Measurements from ENCODE around the gene EFCAB6.

EFCAB6 gene

DNA sequence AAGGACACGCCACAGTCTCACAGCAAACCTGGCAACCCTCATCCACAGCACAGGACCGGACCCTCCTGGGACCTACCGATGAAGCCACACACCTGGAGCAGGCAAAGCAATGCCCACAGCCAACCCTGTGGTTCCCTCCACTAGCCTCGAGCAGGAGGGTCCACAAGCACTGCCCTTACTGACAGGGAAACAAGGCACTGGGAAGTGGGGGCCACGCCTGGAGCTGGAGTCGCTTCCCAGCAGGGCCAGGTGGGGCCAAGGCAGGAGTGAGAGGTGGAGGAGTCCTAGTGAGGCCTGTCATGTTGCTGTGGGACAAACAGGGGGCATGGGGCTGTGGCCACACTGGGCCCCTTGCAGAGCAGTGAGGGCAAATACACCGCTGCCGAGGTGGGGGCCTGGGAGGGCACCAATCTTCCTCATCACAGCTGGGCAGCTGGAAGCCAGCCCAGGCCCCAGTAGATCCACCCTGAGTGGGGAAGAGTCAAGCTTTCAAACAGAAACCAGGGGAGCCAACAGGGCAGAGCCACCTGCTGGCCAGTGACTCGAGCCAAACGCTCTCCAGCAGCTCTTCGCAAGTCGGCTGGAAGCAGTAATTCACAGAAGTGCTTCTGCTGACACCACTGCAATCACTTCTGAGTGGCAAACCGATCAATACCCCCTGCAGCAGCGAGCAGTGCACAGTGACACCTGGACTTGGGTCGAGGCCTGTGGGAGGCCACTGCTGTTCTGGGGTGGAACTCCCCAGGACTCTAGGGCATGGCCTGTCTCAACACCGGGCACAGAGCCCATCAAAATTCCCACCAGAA lies 36.5 kb upstream of the EFCAB6 start:
- in situ Hi-C loops (cut with HindIII; ENCODE audit: low sequenced_read_pairs) = no loop called here

DNA sequence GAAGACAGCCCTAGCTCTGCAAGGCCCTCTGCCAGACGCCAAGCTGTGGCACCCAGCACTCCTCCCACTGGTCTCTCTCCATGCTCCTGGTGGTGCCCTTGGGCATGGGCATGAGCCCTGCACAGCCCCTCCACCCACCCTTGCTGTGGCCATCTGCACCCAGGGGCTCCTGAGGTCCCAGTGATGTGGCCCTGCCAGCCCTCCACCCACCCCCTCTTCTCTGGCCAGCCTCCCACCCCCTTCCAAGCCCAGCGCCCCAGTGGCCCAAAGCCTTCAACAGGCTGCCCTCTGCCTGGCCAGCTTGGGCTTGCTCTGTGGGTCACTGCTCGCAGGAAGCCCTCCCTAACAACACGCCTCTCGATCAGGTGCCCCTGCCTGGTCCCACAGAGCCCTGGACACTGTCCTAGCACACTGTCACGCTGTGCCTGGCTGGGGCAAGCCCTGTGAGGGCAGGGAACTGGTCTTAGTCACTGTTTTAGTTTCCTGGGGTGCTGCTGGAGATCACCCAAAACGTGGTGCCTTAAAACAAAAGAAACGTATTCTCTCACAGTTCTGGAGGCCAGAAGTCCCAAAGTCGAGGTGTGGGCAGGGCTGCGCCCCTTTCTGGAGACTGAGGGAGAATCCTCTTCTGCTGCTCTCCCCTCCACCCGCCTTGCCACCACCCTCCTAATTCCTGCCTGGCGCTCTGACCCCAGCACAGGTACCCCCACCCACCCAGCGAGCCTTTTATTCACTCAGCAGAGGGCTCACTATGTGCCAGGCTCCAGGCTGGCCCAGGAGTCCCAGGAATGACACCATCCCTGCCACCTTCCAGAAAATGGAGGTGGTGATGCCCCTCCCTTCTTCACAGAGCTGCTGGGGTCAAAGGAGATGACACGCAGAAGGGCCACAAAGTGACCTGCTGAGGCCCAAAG lies 35.5 kb upstream of the EFCAB6 start:
- in situ Hi-C loops (cut with HindIII; ENCODE audit: low sequenced_read_pairs) = no loop called here

DNA sequence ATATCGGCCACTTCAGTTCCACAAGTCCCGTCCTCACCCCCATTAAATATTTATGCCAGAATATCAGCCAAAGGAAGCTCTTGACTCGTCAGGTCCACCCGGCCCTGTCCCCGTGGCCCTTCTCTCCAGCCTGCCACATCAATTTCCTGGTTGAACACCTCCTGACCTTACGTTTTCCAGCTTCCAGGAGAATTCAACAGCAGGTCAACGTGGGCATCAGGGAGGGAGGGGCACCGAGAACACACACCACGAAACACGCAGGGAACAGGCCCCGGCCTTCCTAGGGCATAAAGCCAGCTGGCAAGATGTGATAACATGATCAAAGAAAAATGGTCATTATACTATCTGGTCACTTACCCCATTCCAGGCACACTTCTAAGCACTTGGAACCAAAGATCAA lies 34.9 kb upstream of the EFCAB6 start:
- in situ Hi-C loops (cut with HindIII; ENCODE audit: low sequenced_read_pairs) = no loop called here

DNA sequence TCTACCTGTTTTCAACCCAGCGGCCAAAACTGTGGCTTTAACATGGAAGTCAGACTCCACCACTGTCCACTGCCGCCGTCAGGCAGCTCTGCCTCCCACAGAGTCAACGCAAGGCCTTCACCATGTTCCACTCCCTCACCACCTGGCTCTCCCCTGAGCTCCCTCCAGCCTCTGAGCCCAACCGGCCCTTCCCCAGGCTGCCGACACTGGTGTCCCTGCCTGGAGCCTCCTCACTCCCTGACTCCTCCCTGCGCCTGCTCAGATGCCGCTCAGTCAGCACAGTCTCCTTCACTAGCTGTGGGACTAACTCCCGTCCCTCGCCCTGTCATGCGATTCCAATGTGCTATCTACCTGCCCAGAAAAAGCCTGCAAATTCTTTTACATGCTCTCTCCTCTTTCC lies 33.9 kb upstream of the EFCAB6 start:
- in situ Hi-C loops (cut with HindIII; ENCODE audit: low sequenced_read_pairs) = no loop called here

DNA sequence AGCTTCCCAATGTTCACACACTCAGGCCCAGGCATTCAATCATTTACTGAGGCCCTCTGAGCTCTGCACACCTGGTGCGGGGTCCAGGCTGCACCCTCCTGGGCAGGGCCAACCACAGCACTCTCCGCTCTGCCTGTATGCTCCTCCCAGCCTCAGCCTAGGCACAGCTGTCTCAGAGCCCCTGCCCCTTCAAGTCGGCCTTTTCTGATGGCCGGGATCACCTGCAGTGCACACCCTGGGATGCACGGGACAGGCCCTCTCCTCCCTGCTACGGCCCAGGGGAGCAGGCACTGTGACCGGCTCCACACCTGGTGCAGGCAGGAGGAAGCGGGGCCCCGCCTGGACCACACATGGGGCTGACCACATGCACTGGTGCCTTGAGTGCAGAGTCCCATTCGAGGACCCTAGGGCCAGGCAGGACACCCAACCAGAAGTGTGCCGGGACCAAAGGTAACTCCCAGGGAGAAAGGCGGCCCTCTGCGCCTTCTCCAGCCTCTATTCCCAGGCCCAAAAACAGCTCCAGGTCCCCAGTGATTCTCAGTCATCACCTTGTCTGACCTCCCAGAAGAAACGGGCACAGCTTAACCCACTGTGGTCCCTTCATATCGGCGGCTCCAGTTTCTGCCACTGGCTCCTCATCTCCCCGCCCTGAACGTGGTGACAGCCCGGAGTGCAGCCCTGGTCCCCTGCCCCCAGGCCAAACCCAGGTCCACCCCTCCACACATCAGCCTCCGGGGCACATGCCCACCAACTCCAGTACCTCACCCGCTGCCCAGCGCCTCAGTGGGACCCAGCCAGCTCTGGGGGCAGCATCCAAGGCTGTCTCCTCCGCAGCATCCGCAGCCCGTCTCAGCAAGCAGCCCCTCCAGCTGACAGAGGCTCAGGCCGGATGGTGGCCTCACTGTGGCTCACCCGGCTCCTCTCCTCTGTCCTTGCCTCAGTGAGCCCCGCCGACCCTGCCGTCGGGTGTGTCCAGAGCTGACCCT lies 32.7 kb upstream of the EFCAB6 start:
- in situ Hi-C loops (cut with HindIII; ENCODE audit: low sequenced_read_pairs) = no loop called here

DNA sequence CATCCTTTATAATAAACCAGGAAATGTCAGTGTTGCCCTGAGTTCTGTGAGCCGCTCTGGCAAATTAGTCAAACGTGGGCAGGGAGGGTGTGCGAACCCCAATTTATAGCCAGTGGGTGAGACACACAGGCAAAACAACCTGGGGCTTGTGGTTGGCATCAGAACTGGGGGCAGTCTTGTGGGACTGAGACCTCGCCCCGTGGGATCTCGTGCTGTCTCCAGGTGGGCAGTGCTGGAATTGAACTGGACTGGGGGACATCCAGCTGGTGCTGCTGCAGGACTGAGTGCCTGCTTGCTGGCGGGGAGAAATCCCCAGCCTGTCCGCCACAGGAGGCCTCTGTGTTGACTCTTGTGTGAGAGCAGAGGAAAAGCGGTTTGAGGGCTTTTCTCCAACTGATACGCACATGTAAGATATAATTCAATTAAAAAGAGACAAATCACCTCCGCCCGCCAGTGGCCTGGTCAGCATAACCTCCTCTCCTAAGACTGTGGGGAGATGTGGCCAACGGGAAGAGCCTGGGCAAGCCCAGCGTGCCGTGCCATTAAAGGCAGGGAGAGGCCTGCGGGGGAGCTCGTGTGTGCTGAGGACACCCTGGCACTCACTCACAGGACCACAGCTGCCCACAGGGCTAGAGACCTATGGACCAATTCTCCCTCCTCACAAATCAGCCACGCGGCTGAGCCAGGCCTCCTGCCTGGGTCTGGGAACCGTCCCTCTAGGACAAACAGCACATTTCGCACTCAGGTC lies 31.9 kb upstream of the EFCAB6 start:
- in situ Hi-C loops (cut with HindIII; ENCODE audit: low sequenced_read_pairs) = no loop called here

DNA sequence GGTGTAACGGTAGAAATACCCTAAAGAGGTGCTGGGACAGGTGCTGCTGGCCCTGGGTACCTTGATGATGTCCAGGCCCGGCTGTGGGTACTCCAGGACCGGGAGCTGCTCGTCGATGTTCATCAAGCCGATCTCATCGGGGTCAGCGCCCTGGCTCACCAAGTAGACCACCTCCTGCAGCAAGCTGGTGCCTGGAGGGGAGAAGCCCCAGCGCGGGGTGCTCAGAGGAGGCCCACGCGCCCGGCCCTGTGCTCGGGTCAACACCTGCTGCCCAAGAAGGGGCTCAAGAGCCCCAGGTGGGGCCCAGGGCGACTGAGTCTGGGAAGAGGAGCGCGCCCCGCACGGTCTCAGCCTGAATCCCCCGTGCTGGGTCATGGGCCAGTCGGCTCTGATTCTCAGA lies 29.6 kb upstream of the EFCAB6 start:
- in situ Hi-C loops (cut with HindIII; ENCODE audit: low sequenced_read_pairs) = no loop called here

DNA sequence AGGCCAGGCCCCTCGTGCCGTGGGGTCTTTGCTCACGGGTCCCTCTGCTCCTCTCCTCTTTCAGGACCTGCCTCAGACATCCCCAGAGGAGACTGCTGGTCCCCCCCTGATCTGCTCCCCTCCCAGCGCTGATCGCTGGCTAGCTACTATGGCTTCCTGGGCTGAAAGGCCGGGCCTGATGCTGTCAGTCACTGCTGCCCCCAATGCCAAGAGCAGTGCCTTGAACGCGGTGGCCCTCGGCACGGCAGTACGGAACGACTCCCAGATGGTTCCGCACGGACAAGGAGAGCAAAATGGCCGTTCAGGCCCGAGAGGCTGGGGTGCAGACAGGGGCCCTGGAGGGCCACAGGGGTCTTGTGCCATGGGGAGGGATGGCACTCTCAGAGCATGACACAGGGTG lies 28.7 kb upstream of the EFCAB6 start:
- in situ Hi-C loops (cut with HindIII; ENCODE audit: low sequenced_read_pairs) = no loop called here

DNA sequence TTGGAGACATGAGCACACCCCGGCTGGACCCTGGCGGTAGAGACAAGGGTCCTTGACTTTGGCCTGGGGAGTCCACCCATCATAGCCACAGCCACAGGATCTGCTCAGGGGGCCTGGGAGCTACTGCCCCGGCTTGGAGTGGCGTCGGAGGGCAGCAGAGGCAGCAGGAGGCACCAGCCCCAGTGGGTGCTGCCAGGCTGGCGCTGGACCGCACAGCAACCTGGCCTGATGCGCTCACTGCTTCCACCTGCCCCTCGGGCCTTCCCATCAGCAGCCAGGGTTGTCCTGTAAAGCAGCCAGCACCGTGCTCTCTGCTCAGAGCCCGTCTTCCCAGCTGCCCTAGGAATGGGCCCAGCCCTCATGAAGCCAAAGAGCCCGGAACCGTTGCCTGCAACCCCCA lies 28.3 kb upstream of the EFCAB6 start:
- in situ Hi-C loops (cut with HindIII; ENCODE audit: low sequenced_read_pairs) = no loop called here

DNA sequence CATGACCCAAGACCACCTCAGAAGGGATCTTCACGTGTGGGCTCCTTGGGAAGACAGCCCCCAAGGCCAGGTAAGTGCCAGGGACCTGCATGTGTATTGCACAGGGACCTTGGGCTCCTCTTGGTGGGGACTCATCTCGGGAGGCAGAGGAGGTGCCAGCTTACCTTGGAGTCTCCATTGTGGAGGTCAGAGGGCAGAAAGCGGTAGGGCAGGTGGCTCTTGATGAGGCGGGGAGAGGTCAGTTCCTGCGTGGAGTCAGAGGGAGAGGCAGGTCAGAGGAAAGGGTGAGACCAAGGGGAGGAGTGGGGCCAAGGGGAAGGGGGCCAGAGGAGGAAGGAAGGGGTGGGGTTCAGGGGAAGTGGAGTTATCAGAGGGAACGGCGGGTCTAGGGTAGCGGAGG lies 27.7 kb upstream of the EFCAB6 start:
- in situ Hi-C loops (cut with HindIII; ENCODE audit: low sequenced_read_pairs) = no loop called here

DNA sequence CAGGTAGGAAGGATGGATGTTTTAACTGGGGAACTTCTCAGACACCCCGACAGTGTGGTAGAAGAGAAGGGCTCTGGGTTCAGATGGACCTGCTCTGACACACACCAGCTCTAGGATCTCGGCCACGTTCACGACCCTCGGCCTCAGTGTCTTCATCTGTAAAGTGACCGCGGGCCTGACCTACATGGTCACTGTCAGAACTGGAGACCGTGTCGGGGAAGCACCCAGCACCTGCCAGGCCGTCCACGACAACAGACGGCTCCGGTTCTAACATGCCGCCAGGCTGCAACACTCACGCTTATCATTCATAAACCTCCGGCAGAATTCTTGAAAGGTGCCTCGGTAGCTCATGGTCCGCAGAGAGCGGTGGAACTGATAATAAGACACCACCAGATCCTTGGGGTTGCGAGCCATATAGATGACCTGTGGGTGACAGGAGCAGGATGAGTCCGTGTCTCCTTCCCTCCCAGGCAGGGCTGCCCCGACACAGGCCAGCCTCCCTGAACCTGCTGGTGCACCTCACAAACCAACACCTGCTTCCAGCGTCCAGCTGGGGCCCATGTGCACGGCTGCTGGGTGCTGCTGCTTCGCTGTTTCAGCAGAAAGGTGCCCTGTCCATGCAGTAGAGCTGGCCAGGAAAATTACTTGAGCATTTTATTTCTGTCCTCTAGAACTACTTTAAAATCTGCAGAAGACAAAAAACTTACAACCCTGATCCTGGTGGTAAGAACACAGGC lies 26.6 kb upstream of the EFCAB6 start:
- in situ Hi-C loops (cut with HindIII; ENCODE audit: low sequenced_read_pairs) = no loop called here

DNA sequence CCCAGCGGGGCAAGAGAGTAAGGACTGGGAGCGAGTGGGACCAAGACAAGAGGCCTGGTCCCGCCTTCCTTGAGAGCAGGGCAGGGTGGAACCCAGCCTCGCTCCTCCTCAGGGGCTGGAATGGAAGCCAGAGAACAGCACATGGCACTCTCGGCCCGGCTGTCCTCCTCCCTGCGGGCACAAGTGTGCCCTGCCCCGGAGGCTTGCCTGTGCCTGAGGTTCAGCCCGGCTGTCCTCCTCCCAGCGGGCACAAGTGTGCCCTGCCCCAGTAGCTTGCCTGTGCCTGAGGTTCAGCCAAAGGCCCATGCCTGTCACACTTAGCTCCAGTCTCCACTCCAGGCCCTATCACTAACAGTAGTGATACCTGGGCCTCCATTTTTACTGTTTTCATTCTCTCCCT lies 26.1 kb upstream of the EFCAB6 start:
- in situ Hi-C loops (cut with HindIII; ENCODE audit: low sequenced_read_pairs) = no loop called here

DNA sequence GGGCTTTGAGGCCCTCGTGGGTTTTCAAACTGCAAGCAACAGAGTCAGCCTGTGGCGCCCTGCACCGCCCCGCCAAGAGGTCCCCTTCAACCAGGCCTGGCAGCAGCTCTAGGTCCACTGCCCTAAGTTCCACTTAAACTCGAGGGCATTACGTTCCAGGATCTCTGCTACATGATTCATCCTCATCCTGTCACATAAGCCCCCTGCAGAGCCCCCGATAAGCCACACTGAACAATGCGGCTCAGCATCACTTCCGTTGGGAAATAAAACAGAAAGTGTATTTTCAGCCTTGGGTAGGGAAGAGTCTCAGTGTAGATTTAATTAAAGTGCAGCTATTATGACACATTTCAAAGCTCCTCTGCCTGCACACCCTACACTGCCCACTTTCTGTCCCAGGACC lies 25.6 kb upstream of the EFCAB6 start:
- in situ Hi-C loops (cut with HindIII; ENCODE audit: low sequenced_read_pairs) = no loop called here

DNA sequence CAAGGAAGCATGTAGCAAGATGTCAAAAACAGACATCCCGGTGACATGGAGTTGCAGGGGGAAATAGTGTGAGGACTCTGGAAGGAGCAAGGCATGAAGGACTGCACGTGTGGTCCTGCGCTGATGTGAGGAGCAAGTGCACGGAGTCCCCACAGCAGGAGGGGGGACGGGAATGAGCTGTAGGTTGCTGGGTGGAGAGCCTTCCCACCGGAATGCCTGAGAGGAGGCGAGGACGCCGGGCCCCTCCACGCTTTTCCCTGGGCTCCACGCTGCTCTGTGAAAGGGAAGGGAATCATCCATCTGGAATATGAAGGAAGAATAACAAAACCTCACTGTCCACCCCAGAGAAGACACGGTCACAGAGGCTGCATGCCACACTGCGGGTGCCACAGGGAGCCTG lies 23.6 kb upstream of the EFCAB6 start:
- in situ Hi-C loops (cut with HindIII; ENCODE audit: low sequenced_read_pairs) = no loop called here

DNA sequence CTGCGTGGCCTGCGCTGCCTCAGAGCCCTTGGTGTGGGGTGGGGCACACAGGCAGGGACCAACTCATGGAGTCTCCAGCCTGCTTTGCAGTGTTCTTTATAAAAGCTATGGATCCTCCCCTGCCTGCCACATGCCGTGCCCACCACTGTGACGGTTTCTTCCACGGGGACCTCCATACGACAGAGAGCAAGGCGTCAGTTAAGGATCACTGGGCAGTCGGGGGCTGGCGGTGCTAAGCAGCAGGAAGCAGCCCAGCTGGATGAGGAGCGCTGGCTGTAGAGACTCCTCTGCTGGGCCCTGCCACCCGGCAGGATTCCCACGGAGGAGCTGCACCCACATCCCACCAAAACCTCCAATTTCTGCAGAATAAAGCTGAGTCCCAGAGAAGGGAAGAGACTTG lies 23.1 kb upstream of the EFCAB6 start:
- in situ Hi-C loops (cut with HindIII; ENCODE audit: low sequenced_read_pairs) = no loop called here

DNA sequence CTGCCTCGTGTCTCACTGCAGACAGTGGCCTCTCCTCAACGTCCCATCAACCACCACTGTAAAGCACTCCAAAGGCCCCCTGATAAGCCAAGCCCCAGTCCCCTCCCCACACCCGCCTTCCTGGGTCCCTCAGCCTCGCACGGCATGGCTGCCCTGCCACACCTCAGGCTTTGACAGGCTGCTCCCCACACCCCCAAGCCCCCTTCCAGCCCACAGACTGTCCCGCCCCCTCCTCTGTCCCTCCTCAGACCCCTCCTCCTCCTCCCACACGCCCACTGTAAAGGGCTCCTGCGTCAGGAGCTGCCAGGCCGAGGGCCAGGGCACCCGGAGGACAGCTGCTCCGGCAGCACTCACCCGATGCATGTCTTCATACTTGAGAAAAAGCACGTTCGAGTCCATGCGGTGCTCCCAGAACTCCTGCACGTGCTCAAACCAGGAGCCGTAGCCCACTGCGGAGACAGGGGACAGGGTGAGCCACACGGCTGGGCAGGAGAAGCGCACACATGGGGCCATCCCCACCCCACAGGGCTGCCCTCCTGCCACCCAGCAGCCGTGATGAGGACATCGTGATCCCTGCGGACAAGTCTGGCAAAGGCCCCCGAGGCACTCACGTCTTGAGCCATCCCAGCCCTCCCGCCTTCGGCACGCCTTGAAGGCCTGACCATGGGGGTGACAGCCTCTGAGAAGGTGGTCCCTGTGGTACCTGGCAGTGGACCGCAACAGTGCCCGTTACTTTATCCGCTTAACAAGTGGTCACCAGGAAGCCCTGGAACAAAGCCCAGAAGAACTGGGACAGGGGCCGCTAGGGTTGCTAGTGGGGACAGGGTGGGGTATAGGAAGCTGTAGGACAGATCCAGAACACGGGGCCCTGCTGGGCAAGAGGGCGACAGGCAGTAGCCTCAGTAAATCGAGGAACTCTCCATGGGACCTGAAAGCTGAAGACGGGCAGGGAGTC lies 21.5 kb upstream of the EFCAB6 start:
- in situ Hi-C loops (cut with HindIII; ENCODE audit: low sequenced_read_pairs) = no loop called here

DNA sequence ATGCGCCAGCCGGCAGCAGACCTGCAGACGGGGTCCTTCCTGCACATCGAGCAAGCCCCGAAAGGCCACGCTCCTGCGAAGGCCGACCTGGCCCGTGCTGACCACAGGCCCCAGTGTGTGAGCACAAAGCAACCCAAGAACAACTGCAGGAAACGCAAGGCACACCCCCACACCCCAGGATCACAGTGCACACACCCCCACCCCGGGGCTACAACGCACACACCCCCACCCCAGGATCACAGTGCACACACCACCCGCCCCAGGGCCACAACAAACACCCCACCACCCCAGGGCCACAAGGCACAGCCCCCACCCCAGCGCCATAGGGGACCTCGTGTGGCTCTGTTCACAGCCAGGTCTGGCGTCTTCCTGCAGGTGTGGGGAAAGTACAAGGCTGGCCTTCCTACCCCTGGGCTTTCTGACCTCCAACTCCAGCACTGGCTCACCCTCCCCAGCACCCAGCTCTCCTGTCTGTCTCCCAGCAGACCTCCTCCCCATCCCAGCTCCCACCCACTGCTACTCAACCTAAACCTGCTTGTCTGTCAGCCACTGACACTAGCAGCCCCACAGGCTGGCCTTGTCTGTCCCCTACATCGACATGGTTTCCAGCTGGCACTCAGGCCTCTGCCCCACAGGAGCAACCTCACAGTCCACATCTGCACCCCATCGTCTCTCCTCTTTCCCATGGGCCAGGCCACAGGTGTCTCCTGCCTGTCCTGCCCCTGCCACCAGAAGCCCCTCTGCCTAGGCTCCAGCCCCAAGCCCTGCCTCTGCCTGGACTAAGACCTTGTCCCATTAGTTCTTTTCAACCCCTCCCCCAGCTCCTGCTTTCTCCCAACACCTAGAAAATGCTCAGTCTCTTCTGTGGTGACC lies 20.5 kb upstream of the EFCAB6 start:
- in situ Hi-C loops (cut with HindIII; ENCODE audit: low sequenced_read_pairs) = no loop called here

All from DLD1 (cell line).